GM12872 (cell line): ENCODE data around the gene TSKS.

ENCODE experiments used
- CTCF ChIP-seq: IDR thresholded peaks from 3 replicates; pipeline ENCODE4 v1.5.1; 2011; ENCODE audit warnings: low read depth, mild to moderate bottlenecking, low read length, moderate library complexity; ENCODE audit not compliant: insufficient read depth

TSKS gene

GRCh38 chr19:49763230-49763629 lies at the start of gene TSKS:
TSKS (minus strand) TSS chr19:49763306; CDS start chr19:49763247, 59 bp downstream.
- no peak for TF ChIP-seq CTCF

DNA sequence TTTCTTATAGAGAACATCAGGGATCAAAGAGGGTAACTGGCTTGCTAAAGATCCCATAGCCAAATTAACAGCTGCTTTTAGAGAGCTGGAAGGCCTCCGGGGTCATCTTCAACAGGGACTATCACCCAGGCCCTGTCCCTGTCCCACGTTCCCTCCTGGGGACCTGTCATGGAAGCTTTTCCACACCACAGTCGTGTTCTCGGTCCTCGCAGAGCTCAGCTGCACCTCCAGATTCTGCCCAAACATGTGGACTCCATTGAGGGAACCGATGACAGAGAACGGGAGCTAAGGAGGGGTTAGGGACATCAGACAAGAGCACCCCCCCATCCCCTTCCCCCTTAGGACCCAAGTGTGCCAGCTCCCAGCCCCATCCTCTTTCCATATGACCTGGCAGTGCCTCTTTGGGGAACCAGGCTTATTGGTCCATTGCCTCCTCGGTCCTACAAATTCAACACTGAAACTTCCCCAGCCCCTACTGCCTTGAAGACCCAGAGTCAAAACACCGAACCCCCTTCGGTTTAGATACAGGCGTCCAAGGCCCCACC lies 49.4 kb upstream of the TSKS start:
- no peak for TF ChIP-seq CTCF

- no peak for TF ChIP-seq CTCF
These were observed 48.2 kb upstream of the TSKS start for GRCh38 chr19:49811328-49811727.

DNA sequence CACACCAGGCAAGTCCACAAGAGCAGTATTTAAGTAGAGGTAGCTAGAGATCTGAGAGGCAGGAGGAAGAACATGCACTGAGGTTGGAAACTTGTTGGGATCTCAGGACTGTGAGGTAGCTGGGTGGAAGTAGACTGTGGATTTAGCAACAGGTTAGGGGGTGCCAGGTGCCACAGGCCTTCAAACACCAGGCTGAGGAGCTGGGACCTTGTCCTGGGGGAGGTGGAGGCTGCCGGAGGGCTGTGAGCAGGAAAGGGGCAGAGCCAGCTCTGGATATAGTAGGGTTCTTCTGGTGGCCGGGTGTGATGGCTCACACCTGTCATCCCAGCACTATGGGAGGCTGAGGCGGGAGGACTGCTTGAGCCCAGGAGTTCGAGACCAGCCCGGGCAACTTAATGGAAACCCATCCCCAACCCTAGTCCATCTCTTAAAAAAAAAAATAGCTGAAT lies 46.9 kb upstream of the TSKS start:
- no peak for TF ChIP-seq CTCF

DNA sequence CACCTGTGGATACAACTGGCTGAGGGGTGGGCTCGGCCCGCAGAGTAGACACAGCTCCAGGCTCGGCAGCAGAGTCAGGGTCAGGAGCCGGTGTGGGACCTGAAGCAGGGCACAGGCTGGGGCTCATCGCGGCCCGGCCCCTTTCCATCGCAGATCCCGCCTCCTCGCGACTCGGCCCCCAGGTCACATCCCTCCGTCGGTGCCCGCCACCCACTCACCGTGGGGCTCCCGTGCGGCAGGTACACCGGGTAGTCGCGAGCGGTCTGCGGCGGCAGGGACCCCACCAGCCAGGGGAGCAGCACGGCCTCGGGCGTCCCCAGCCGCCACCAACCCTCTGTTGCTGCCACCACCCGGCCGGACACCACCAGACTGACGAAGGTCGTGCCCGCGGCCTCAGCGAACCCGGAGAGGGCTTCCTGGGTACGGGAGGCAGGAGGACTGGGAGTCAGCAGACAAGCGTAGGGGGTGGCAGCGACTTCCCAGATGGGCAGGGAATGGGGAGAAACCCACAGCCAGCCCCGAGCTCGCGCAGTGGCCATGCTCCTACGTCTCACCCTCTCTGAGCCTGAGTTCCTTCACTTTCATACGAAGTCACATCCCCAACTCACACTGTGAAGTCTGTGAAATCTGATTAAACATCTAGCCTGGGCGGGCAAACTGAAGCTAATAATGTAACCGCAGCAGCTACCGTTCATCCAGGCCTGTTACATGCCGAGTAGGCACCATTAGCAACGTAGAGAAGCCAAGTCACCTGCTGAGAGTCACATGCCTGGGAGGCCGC lies 46.2 kb upstream of the TSKS start:
- peak; percentile 15; the same call in 1 of the 3 replicates for TF ChIP-seq CTCF

GRCh38 chr19:49808711-49809159 lies 45.6 kb upstream of the TSKS start:
- TF ChIP-seq CTCF, result no peak

GRCh38 chr19:49807904-49808675 lies 45.0 kb upstream of the TSKS start:
- TF ChIP-seq CTCF, result no peak
